K562 (cell line): ENCODE measurements around the gene FTO.

ENCODE experiments used
- CC2D1A ChIP-seq: fragments of 450-650 bp; IDR thresholded peaks from 2 replicates; pipeline ENCODE4 v1.6.1; 2017; ENCODE audit warnings: mild to moderate bottlenecking
- FOXM1 ChIP-seq, 2 experiments: fragments of 450-650 bp in 1 of 2; sonication (generic) in 1 of 2; formaldehyde crosslinking in 1 of 2; IDR thresholded peaks; 2 replicates each; pipeline versions ENCODE4 v1.6.1 to v1.9.0; 2017 to 2022; ENCODE audit warnings: low read depth in 2 of 2, mild to moderate bottlenecking in 2 of 2, missing genetic modification reagents in 1 of 2, moderate library complexity in 1 of 2
- MYC ChIP-seq, 2 experiments: fragments of 250-450 bp in 1 of 2; sonication (Bioruptor Pico) in 1 of 2; IDR thresholded peaks; 2 replicates each; pipeline versions ENCODE4 v1.5.1 to v1.6.1; 2012 to 2021; ENCODE audit warnings: low read depth in 2 of 2, borderline replicate concordance in 1 of 2, improper control_type of control experiment in 1 of 2, low read length in 1 of 2, mild to moderate bottlenecking in 1 of 2, moderate library complexity in 1 of 2
- TAF1 ChIP-seq: IDR thresholded peaks from 2 replicates; pipeline ENCODE4 v1.6.1; 2011; ENCODE audit warnings: mild to moderate bottlenecking, low read length, moderate library complexity; ENCODE audit not compliant: insufficient read depth, control insufficient read depth, severe bottlenecking; ENCODE audit errors: extremely low read depth
- ZNF780A ChIP-seq: fragments of 250-450 bp; sonication (Bioruptor Pico); IDR thresholded peaks from 2 replicates; pipeline ENCODE4 v1.5.0; 2021; ENCODE audit warnings: mild to moderate bottlenecking
- TF ChIP-seq, protein P1 (sequence below), 3 experiments: IDR thresholded peaks in 2 of 3; conservative IDR thresholded peaks in 1 of 3; 2 replicates each; pipeline ENCODE4 v1.5.1; 2011 to 2012; ENCODE audit warnings: low read length in 3 of 3, mild to moderate bottlenecking in 3 of 3, control low read depth in 2 of 3, improper control_type of control experiment in 1 of 3, inconsistent platforms in 1 of 3, low read depth in 1 of 3, mixed read lengths in 1 of 3, moderate library complexity in 1 of 3; ENCODE audit not compliant: insufficient read depth in 2 of 3

GRCh38 chr16:53775106-53775820 is 71.3 kb downstream of the FTO start:
- no peak for TF ChIP-seq TAF1
- no peak for TF ChIP-seq MYC (IDR thresholded peaks at IDR 0.05; ENCODE audit: low read depth, low read length)
- no peak for TF ChIP-seq MYC (CRISPR knock-in tag; IDR thresholded peaks at IDR 0.05; ENCODE audit: borderline replicate concordance, low read depth)
- TF ChIP-seq, protein P1, sequence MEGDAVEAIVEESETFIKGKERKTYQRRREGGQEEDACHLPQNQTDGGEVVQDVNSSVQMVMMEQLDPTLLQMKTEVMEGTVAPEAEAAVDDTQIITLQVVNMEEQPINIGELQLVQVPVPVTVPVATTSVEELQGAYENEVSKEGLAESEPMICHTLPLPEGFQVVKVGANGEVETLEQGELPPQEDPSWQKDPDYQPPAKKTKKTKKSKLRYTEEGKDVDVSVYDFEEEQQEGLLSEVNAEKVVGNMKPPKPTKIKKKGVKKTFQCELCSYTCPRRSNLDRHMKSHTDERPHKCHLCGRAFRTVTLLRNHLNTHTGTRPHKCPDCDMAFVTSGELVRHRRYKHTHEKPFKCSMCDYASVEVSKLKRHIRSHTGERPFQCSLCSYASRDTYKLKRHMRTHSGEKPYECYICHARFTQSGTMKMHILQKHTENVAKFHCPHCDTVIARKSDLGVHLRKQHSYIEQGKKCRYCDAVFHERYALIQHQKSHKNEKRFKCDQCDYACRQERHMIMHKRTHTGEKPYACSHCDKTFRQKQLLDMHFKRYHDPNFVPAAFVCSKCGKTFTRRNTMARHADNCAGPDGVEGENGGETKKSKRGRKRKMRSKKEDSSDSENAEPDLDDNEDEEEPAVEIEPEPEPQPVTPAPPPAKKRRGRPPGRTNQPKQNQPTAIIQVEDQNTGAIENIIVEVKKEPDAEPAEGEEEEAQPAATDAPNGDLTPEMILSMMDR (IDR thresholded peaks at IDR 0.05 in 2 of 3, conservative IDR thresholded peaks at IDR 0.05 in 1 of 3; ENCODE audit: insufficient read depth in 2 of 3, low read depth in 1 of 3, low read length in 3 of 3): no peak
- TF ChIP-seq FOXM1 (IDR thresholded peaks at IDR 0.05; ENCODE audit: low read depth): no peak
- no peak for TF ChIP-seq FOXM1 (CRISPR knock-in tag; IDR thresholded peaks at IDR 0.05; ENCODE audit: low read depth)
- no peak for TF ChIP-seq ZNF780A (CRISPR knock-in tag)
- no peak for TF ChIP-seq CC2D1A
